ENCODE results near the gene LRBA.

The LRBA gene

DNA sequence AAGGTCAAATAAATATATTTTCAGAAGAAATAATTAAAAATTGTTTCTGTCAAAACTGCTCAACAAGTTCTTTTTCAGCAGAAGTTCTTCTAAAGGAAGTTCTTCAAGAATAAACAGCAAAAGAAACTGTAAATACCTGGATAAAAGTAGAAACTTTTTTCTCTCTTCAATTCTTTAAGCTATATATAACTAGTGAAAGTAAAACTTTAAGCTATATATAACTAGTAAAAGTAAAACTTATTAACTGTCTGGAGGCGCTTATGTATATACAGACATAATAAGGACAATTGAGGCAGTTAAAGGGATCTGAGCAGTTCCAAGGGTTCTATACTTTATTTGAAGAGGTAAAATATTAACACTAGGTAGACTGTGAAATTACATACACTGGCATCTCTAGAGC, 126.9 kb downstream of the LRBA start:
- TF ChIP-seq, protein P1, sequence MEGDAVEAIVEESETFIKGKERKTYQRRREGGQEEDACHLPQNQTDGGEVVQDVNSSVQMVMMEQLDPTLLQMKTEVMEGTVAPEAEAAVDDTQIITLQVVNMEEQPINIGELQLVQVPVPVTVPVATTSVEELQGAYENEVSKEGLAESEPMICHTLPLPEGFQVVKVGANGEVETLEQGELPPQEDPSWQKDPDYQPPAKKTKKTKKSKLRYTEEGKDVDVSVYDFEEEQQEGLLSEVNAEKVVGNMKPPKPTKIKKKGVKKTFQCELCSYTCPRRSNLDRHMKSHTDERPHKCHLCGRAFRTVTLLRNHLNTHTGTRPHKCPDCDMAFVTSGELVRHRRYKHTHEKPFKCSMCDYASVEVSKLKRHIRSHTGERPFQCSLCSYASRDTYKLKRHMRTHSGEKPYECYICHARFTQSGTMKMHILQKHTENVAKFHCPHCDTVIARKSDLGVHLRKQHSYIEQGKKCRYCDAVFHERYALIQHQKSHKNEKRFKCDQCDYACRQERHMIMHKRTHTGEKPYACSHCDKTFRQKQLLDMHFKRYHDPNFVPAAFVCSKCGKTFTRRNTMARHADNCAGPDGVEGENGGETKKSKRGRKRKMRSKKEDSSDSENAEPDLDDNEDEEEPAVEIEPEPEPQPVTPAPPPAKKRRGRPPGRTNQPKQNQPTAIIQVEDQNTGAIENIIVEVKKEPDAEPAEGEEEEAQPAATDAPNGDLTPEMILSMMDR (IDR thresholded peaks at IDR 0.05; ENCODE audit: low read length, missing control alignments), result no peak
- no peak overlapping the region for H3K4me3 ChIP-seq (replicated peaks; ENCODE audit: low read depth, low read length)
- DNase-seq (ENCODE audit: low read depth), result no peak

DNA sequence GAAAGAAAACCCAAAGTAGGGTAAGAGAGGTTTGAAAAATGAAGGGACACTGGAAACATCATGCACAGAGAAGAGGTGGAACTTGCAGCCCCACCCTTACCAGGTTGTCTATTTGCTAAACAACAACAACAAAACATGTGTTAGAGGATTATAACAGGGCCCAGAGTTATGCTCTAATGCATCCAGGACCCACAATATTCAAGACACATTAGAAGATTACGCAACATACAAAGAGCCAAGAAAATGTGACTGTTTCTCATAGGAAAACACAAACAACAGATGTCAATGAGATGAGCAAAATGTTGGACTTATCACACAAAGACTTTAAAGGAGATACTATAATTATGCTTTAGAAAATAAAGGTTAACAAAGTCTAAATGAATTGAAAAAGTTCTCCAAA, 128.5 kb downstream of the LRBA start:
- TF ChIP-seq, protein P1 (IDR thresholded peaks at IDR 0.05; ENCODE audit: low read length, missing control alignments), result no peak
- peak; percentile 15 for DNase-seq (ENCODE audit: low read depth)
- H3K4me3 ChIP-seq (replicated peaks; ENCODE audit: low read depth, low read length), result no peak overlapping the region

DNA sequence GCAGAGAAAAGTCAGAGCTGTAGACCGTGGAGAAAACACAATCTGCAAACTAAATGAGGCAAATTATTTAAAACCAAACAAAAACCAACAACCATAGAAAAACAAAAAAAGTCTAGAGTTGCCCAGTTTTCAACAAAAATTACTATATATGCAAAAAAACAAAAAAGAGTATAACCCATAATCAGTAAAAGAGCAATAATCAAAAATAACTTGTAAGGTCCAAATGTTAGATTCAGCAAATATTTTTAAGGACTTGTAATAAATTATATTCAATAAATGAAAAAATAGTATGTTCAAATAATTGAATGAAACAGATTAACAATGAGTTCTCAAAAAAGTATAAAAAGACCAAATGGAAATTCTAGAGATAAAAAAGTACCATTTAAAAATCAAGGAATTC, 130.5 kb downstream of the LRBA start:
- no peak for DNase-seq (ENCODE audit: low read depth)
- TF ChIP-seq, protein P1 (IDR thresholded peaks at IDR 0.05; ENCODE audit: low read length, missing control alignments), result no peak
- no peak overlapping the region for H3K4me3 ChIP-seq (replicated peaks; ENCODE audit: low read depth, low read length)

DNA sequence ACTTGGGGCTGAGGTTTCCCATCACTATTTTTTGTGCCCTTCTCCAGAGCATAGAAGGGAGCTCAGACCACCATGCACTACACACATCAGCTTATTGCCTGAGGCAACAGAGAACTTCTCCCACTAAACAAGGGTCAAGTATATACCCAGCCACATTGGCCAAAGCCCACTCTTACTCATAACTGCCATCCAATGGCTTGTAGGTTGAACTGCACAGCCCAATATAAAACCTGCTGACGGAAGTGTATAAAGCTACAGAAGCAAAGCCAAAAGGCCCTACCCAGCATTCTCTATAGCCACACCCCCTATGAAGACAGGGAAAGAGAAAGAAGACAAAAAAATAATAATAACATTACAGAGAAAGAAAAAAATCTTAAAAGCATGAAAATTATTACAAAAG, 139.7 kb downstream of the LRBA start:
- no peak overlapping the region for H3K4me3 ChIP-seq (replicated peaks; ENCODE audit: low read depth, low read length)
- TF ChIP-seq, protein P1 (IDR thresholded peaks at IDR 0.05; ENCODE audit: low read length, missing control alignments), result no peak
- DNase-seq (ENCODE audit: low read depth), result no peak

DNA sequence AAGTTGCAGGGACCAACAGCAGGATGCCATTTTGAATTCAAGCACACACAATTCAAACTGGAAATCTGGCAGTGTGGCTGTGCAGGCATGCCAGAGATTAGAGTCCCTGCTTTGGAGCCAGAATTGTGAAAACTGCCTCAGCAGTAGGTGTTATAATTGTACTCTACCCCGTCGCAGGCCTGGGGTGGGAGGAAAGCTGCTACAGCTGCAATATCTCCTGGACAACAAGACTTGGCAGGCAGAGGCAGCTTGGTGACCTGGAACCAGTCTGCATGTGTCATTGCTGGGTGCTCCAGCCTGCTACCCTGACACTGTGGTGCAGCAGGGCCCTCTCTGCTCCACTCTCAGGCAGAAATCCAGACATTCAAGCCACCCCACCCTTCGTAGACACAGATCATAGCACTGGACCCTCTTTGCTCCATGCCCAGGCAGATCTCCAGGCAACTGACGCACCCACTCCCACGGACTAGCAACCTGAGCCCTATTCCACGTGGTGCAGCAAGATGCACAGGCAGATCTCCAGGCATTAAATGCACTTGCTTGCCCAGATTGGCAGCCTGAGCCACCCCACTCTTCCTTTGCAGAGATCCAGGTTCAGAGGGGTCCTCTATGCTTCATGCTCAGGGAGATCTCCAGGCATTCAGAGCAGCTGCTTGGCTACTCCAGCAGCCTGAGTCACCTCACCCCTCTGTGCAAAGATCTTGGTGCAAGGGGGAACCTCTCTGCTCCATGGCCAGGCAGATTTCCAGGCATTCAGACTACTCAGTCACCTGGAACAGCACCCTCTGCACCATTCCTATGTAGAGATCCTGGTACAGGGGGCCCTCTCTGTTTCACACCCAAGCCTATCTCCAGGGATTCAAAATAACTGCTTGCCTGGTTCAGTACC, 140.5 kb downstream of the LRBA start:
- DNase-seq (ENCODE audit: low read depth), result peak; percentile 40
- no peak overlapping the region for H3K4me3 ChIP-seq (replicated peaks; ENCODE audit: low read depth, low read length)
- TF ChIP-seq, protein P1 (IDR thresholded peaks at IDR 0.05; ENCODE audit: low read length, missing control alignments), result no peak

DNA sequence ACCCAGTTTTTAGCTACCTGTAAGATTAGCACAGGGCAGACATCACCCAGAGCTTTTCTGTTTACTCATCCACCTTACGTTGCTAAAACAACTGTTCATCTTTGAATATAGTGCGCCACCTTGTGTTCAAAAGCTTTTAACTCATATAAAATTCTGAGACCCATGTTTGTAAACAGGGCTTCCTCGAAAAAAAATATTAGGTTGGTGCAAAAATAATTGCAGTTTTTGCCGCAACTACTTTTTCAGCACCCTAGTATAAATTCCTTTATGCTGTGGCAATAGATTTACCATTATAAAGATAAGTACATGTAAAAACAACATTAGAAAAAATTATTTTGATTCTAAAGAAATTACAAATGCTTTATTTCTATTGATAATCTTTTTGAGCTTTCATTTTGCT, 147.9 kb downstream of the LRBA start:
- peak; percentile 90 for DNase-seq (ENCODE audit: low read depth)
- TF ChIP-seq, protein P1 (IDR thresholded peaks at IDR 0.05; ENCODE audit: low read length, missing control alignments), result peak; percentile 45
- no peak overlapping the region for H3K4me3 ChIP-seq (replicated peaks; ENCODE audit: low read depth, low read length)

DNA sequence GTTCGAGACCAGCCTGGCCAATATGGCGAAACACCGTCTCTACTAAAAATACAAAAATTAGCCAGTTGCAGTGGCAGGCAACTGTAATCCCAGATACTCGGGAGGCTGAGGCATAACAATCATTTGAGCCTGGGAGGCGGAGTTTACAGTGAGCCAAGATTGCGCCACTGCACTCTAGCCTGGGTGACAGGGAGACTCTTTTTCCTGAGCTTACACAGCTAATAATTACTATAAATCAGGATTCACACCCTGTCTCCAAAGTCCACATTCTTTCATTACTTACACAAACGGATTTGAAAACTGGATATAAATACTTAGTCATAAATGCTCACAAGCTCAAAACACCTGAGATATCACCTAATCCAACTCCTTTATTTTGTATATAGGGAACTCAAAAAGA, 151.6 kb downstream of the LRBA start:
- no peak for DNase-seq (ENCODE audit: low read depth)
- no peak overlapping the region for H3K4me3 ChIP-seq (replicated peaks; ENCODE audit: low read depth, low read length)
- TF ChIP-seq, protein P1 (IDR thresholded peaks at IDR 0.05; ENCODE audit: low read length, missing control alignments), result no peak

Measured in fibroblast of pulmonary artery (primary cell).